Upper lobe of left lung (tissue), 6 donors: ENCODE results near the gene GRID1. TPM values are rescaled to one million over a fixed set of nuclear protein-coding genes. Genes with fewer than 3 reads are reported as not detected.
A peak's percentile ranks its signal among the peaks of the same experiment; 100 is the strongest.

Experiments
- ATAC-seq, 2 donors: fragments of 200-7000 bp; cut with Tn5 transposase; one replicate each; pipeline ENCODE4 v1.9.1; 2022; ENCODE audit warnings: mild to moderate bottlenecking in 2 of 2, moderate library complexity in 2 of 2; ENCODE audit not compliant: low FRiP score in 2 of 2
- DNase-seq, 2 donors: peaks; one replicate each; pipeline ENCODE4 v3.0.0-alpha.2; 2019 to 2020
- H3K27ac ChIP-seq, 4 donors: fragments of 200-600 bp; sonication (generic); one replicate each; pipeline ENCODE4 v1.5.1; 2016 to 2019
- H3K27me3 ChIP-seq, 4 donors: fragments of 200-600 bp; sonication (generic); one replicate each; pipeline ENCODE4 v1.5.1; 2017 to 2019
- H3K36me3 ChIP-seq, 4 donors: fragments of 200-600 bp; sonication (generic); one replicate each; pipeline ENCODE4 v1.5.1; 2016 to 2019
- H3K4me1 ChIP-seq, 4 donors: fragments of 200-600 bp; sonication (generic); one replicate each; pipeline ENCODE4 v1.5.1; 2018 to 2019
- H3K4me3 ChIP-seq, 4 donors: fragments of 200-600 bp; sonication (generic); one replicate each; pipeline ENCODE4 v1.5.1; 2017 to 2019; ENCODE audit warnings: mild to moderate bottlenecking in 2 of 4, moderate library complexity in 1 of 4
- H3K9me3 ChIP-seq, 4 donors: fragments of 200-600 bp; sonication (generic); one replicate each; pipeline ENCODE4 v1.5.1; 2018 to 2019
- EP300 ChIP-seq, 4 donors: sonication (generic); formaldehyde crosslinking; IDR thresholded peaks; one replicate each; pipeline ENCODE4 v1.5.1; 2017; ENCODE audit warnings: antibody characterized with exemption in 4 of 4, control low read depth in 2 of 4
- POLR2A ChIP-seq, 4 donors: fragments of 450-650 bp; IDR thresholded peaks; one replicate each; pipeline ENCODE4 v1.5.1; 2016 to 2017; ENCODE audit warnings: antibody characterized with exemption in 4 of 4, mild to moderate bottlenecking in 2 of 4
- POLR2AphosphoS5 ChIP-seq, 2 donors: sonication (generic); formaldehyde crosslinking; IDR thresholded peaks; one replicate each; pipeline ENCODE4 v1.5.1; 2017; ENCODE audit warnings: antibody characterized with exemption in 2 of 2
- WGBS, 2 donors: methylation state at CpG; one replicate each; pipeline ENCODE4 v1.1.5; 2017 to 2018; 5-methylcytosine and 5-hydroxymethylcytosine counted together
- total RNA-seq, 6 donors: library from RNA; depleted of rRNA in 4 of 6; stranded (reverse); fragments of >200 nt in 4 of 6; gene quantifications; one replicate each; pipeline versions ENCODE4 v1.1.0 to v1.2.1, GENCODE V29; 2016 to 2021
- TF ChIP-seq, protein P1 (sequence below), 6 experiments: fragments of 450-650 bp in 4 of 6; fragments of 200-600 bp in 2 of 6; sonication (generic) in 2 of 6; IDR thresholded peaks; one replicate each; pipeline ENCODE4 v1.5.1; 2016 to 2019; ENCODE audit warnings: antibody characterized with exemption in 6 of 6
- donor health status: DM: no; HTN: no; CAD: no; lungs with moderate emphysema.
- donor health status: DM: no; HTN: yes; CAD: no; lungs with severe emphysema.

The GRID1 gene
- total RNA-seq, 6 donors from 2014 or later: 1.5 to 5.2 (median 3.2) TPM

DNA sequence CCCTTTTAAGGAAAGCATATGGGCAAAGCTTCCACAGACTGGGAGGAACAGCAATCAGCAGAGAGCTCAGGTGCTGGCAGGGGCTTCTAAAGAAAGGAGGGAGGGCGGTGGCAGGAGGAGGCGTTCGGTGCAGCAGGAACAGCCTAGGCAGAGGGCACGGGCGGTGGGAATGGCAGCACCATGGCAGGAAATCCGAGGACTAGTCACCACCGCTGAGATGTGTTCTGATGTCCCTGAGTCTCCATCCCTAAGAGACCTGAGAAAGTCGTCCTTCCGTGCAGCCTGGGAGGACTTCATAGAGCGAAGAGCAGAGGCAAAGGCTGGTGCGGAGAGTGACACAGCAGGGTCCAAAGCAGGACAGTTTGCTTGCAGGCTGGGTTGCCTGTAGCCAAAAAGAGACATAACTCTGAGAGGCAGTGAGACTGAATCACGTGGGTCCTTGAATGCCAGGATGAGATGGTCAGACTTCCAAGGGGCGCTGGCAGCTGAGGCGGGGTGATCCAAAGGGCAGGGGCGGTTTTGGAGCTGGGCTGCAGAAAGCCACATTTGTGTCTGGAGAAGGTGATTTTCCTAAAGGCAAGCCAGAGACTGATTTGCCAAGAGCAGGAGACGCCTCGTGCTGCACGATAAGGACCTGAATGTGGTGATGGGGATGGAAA lies 35.8 kb upstream of the GRID1 start:
- ATAC-seq: no peak

DNA sequence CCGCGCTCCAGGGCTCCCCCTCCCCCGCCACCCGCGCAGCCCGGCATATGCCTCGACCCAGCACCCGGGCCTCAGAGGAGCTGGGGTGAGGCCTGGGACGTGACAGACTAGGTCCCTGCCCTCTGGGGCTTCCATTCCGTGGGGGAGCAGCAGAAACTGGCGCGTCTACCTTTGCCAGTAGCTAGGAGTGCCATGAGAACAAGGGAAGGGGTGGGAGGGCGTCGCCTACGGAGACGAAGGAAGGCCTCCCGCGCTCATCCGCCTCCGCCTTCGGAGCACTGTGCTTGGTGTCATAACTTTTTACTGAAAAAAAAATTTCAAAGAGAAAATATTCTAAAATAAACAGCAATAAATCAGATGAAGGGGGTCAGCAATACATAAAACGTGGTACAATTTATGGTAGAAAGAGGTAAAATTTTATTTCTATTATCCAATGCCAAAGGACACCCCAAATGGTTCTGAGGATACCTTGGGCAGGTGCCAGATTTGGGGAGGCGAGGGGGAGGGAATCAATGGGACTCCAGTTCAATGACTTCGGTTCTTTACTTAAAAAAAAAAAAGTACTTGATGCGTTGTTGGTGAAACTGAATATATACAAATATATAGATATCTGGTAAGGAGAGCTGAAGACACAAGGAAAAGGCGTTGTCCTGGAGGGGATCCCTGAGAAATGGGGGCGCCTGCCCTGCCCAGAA lies 35.1 kb upstream of the GRID1 start:
- H3K27me3 ChIP-seq: peaks cover 0 to 18% (median 10%) of the 10 kb centered on the region in 4 donors
- H3K27ac ChIP-seq: peak overlapping the region in 1 of 4 donors; percentile 84
- H3K4me1 ChIP-seq: peaks cover 28 to 36% (median 32%) of the 10 kb centered on the region in 4 donors
- peak in 1 of 2 donors; percentile 4 for ATAC-seq
- no peaks in the 10 kb centered on the region for H3K9me3 ChIP-seq
- DNase-seq: no peak
- no peaks in the 10 kb centered on the region for H3K36me3 ChIP-seq
- TF ChIP-seq POLR2AphosphoS5 (IDR thresholded peaks at IDR 0.05) (no peak), EP300 (IDR thresholded peaks at IDR 0.05) (no peak), POLR2A (IDR thresholded peaks at IDR 0.05) (no peak)
- TF ChIP-seq, protein P1, sequence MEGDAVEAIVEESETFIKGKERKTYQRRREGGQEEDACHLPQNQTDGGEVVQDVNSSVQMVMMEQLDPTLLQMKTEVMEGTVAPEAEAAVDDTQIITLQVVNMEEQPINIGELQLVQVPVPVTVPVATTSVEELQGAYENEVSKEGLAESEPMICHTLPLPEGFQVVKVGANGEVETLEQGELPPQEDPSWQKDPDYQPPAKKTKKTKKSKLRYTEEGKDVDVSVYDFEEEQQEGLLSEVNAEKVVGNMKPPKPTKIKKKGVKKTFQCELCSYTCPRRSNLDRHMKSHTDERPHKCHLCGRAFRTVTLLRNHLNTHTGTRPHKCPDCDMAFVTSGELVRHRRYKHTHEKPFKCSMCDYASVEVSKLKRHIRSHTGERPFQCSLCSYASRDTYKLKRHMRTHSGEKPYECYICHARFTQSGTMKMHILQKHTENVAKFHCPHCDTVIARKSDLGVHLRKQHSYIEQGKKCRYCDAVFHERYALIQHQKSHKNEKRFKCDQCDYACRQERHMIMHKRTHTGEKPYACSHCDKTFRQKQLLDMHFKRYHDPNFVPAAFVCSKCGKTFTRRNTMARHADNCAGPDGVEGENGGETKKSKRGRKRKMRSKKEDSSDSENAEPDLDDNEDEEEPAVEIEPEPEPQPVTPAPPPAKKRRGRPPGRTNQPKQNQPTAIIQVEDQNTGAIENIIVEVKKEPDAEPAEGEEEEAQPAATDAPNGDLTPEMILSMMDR (IDR thresholded peaks at IDR 0.05): no peak
- H3K4me3 ChIP-seq: peak overlapping the region in 3 of 4 donors; percentile 58 to 62 (median 60)
- WGBS, 2 donors: 9 to 16% methylated on average over 24 to 27 of the region's 27 CpGs

More for the DNA sequence above, 35.8 kb upstream of the GRID1 start:
- peaks cover 0 to 18% (median 10%) of the 10 kb centered on the region in 4 donors for H3K27me3 ChIP-seq
- TF ChIP-seq EP300 (IDR thresholded peaks at IDR 0.05) (no peak), POLR2AphosphoS5 (IDR thresholded peaks at IDR 0.05) (no peak), POLR2A (IDR thresholded peaks at IDR 0.05) (no peak)
- TF ChIP-seq, protein P1 (IDR thresholded peaks at IDR 0.05): no peak
- no peak overlapping the region for H3K27ac ChIP-seq
- 22 to 31% methylated on average over 18 of the region's 18 CpGs for WGBS, 2 donors
- DNase-seq: no peak
- no peaks in the 10 kb centered on the region for H3K36me3 ChIP-seq
- H3K4me1 ChIP-seq: peaks cover 28 to 36% (median 32%) of the 10 kb centered on the region in 4 donors
- no peaks in the 10 kb centered on the region for H3K9me3 ChIP-seq
- H3K4me3 ChIP-seq: no peak overlapping the region

DNA sequence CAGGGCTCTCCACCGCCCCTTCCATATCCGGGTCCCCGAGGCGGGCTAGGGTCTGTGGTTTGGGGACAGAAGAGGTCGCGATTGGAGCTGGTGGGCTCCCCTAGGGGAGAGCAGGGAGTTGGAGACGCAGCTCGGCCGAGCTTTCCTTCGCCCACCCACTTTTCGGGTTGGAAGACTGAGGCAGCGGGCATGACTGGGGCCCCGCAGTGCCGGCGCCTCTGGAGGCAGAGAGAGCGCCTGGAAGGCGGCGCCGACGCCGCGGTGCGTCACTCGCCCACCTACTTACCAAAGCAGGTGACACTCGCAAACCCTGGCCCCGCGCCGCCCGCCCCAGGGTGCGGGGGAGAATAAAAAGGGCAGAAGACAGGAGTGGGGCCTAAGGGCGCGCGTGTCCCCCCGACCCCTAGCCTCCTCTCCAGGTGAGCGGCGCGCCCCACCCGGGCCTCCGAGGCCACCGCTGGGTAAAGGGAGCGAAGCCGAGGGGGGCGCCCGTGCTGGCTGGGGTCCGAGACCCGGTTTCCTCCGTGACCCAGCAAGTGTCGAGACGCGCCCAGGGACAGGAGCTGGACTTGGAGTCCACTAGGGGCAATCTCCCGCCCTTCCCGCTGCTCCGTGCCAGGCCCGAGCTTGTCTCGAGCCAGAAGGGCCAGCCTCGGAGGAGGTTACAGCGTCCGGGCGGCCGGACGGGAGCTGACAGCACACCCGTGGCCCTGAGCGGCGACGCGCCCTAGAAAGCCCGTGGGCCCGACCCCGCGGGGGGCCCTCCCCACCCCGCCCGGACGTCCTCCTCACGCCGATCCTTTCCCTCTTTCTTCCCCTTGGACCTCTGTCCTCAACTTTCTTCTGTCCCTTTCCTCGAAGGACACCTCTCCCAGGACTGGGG lies 34.4 kb upstream of the GRID1 start:
- DNase-seq: peak; percentile 37 to 94
- TF ChIP-seq, protein P1 (IDR thresholded peaks at IDR 0.05): peak in 1 of 6 experiments; percentile 20
- no peak for TF ChIP-seq EP300 (IDR thresholded peaks at IDR 0.05)
- H3K27ac ChIP-seq: peak overlapping the region; percentile 42 to 84 (median 68)
- H3K36me3 ChIP-seq: no peaks in the 10 kb centered on the region
- no peaks in the 10 kb centered on the region for H3K9me3 ChIP-seq
- ATAC-seq: peak; percentile 47 to 55
- H3K4me1 ChIP-seq: peaks cover 28 to 36% (median 32%) of the 10 kb centered on the region in 4 donors
- H3K27me3 ChIP-seq: peaks cover 0 to 18% (median 10%) of the 10 kb centered on the region in 4 donors
- 1 to 2% methylated on average over 13 to 50 of the region's 76 CpGs for whole genome bisulfite sequencing, 2 donors
- peak overlapping the region; percentile 46 to 62 (median 59) for H3K4me3 ChIP-seq

DNA sequence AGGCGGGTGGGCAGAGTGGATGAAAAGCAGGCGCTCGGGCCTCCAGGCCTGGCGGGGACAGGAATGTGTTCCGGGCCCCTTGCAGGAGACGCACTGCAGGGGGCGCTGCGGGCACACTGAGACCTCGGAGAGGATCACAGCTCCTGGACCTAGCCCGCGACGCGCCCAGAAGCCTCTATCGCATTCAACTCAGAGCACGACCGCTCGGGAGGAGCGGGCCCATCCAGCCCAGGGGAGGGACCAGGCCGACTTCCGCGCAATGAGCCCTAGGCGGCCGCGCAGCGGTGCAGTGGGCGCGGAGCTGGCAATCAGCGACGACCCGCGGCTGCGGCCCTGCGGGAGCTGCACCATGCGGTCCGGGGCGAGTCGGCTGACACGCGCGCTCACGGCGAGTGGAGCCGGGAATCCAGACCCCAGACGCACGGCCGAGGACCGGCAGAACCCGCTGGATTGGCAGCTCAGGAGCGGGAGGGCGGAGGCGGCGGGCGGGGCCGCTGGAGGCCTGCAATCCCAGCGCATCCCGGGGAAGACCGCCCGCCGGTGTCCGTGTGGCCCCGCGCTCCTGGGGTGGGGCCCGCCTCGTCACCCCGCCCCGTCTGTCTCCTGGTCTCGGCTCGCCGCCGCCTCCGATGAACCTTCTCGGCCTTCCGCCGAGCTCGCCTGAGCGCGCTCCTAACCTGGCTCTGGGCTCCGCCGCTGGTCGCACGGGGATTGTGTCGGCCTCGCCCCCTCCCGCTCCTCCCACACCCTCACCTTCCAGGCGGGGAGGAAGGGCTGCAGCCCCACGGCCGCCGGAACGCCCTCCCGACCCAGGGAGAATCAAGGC lies 33.5 kb upstream of the GRID1 start:
- WGBS, 2 donors: 0 to 1% methylated on average over 3 to 66 of the region's 90 CpGs
- Histone ChIP-seq H3K36me3 (no peaks in the 10 kb centered on the region), H3K27me3 (peaks cover 0 to 18% (median 10%) of the 10 kb centered on the region in 4 donors), H3K4me3 (peak overlapping the region; percentile 46 to 62 (median 59)), H3K9me3 (no peaks in the 10 kb centered on the region), H3K4me1 (peaks cover 28 to 36% (median 32%) of the 10 kb centered on the region in 4 donors), H3K27ac (peak overlapping the region; percentile 42 to 84 (median 68))
- TF ChIP-seq, protein P1 (IDR thresholded peaks at IDR 0.05): peak; percentile 89 to 96 (median 92)
- TF ChIP-seq POLR2A (IDR thresholded peaks at IDR 0.05): peak in 1 of 4 donors; percentile 38
- no peak for TF ChIP-seq EP300 (IDR thresholded peaks at IDR 0.05)
- peak in 1 of 2 donors; percentile 17 for TF ChIP-seq POLR2AphosphoS5 (IDR thresholded peaks at IDR 0.05)
- ATAC-seq (peak; percentile 96 to 97), DNase-seq (peak; percentile 95 to 98)
